Hepatocyte (in vitro differentiated cells): ENCODE results near the gene ESD.

ENCODE experiments used
- EZH2 ChIP-seq: fragments of 200-600 bp; sonication (generic); IDR thresholded peaks from 2 replicates; pipeline ENCODE4 v1.6.1; 2016; ENCODE audit warnings: antibody characterized with exemption, mild to moderate bottlenecking, borderline replicate concordance
- TF ChIP-seq, protein P1 (sequence below): fragments of 200-600 bp; sonication (generic); IDR thresholded peaks from 2 replicates; pipeline ENCODE4 v1.5.1; 2016; ENCODE audit warnings: antibody characterized with exemption, mild to moderate bottlenecking; ENCODE audit not compliant: poor library complexity

DNA sequence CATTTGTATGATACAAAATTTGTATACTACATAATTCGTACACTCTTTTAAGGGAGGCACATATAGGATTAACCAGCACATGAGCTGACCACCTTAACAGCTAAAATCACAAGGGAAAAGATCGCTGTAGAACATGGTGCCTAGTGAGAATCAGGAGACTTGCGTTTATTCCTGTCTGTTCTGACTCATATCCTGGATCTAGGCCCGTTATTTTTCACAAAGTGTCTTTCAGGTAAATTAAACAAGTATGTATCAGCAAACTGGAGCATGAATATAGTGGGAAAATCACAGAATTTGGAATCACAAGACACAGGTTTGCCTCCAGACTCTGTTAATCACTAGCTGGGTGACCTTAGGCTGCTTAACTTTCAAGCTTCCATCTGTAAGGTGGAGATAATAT lies 47.5 kb upstream of the ESD start:
- no peak for TF ChIP-seq EZH2
- TF ChIP-seq, protein P1, sequence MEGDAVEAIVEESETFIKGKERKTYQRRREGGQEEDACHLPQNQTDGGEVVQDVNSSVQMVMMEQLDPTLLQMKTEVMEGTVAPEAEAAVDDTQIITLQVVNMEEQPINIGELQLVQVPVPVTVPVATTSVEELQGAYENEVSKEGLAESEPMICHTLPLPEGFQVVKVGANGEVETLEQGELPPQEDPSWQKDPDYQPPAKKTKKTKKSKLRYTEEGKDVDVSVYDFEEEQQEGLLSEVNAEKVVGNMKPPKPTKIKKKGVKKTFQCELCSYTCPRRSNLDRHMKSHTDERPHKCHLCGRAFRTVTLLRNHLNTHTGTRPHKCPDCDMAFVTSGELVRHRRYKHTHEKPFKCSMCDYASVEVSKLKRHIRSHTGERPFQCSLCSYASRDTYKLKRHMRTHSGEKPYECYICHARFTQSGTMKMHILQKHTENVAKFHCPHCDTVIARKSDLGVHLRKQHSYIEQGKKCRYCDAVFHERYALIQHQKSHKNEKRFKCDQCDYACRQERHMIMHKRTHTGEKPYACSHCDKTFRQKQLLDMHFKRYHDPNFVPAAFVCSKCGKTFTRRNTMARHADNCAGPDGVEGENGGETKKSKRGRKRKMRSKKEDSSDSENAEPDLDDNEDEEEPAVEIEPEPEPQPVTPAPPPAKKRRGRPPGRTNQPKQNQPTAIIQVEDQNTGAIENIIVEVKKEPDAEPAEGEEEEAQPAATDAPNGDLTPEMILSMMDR, result no peak
